Natural killer cell treated with Interleukin-12 subunit alpha and Interleukin-12 subunit beta and Interleukin-15 and Interleukin-18, amount 100 ng/mL, for 72 hours (primary cell): ENCODE data around the gene PLA2G4B. TPM values are rescaled to one million over a fixed set of nuclear protein-coding genes. Genes with fewer than 3 reads are reported as not detected.

ENCODE experiments used
- ATAC-seq, 2 donors: fragments of 150-1000 bp; cut with Tn5 transposase in 1 of 2; sonication (Bioruptor Pico), chemical (Tn5 transposase) in 1 of 2; 2 replicates each; pipeline ENCODE4 v1.10.0; 2021
- DNase-seq: peaks from one replicate; pipeline ENCODE4 v3.0.0; 2022; ENCODE audit warnings: low spot score
- H3K27ac Mint-ChIP-seq, 2 donors: 1 replicate in 1 of 2; 2 replicates in 1 of 2; pipeline ENCODE4 v1.8.0; 2022; ENCODE audit warnings: mixed read lengths in 2 of 2, mild to moderate bottlenecking in 1 of 2, moderate library complexity in 1 of 2
- H3K27me3 Mint-ChIP-seq, 2 donors: 1 replicate in 1 of 2; 2 replicates in 1 of 2; pipeline ENCODE4 v1.8.0; 2022; ENCODE audit warnings: mixed read lengths in 2 of 2
- H3K36me3 Mint-ChIP-seq: one replicate; pipeline ENCODE4 v1.8.0; 2022; ENCODE audit warnings: mixed read lengths
- H3K4me1 Mint-ChIP-seq, 2 donors: 1 replicate in 1 of 2; 2 replicates in 1 of 2; pipeline ENCODE4 v1.8.0; 2022; ENCODE audit warnings: low read depth in 2 of 2, mixed read lengths in 2 of 2, mild to moderate bottlenecking in 1 of 2
- H3K4me3 Mint-ChIP-seq: one replicate; pipeline ENCODE4 v1.8.0; 2022; ENCODE audit warnings: mixed read lengths
- H3K9me3 Mint-ChIP-seq: 2 replicates; pipeline ENCODE4 v1.8.0; 2022; ENCODE audit warnings: mixed read lengths
- total RNA-seq, 2 donors: library from RNA; stranded (reverse); gene quantifications; one replicate each; pipeline ENCODE4 v1.2.3, GENCODE V29; 2022

The PLA2G4B gene
- total RNA-seq, 2 donors from 2014 or later, result 4.7 to 13.4 TPM

GRCh38 chr15:41868321-41868720 lies 29.7 kb downstream of the PLA2G4B start:
- Mint-ChIP-seq H3K36me3 (no peaks in the 10 kb centered on the region), H3K4me3 (no peak overlapping the region), H3K27ac (no peak overlapping the region), H3K27me3 (no peaks in the 10 kb centered on the region), H3K4me1 (peaks cover 0 to 5% of the 10 kb centered on the region in 2 donors), H3K9me3 (no peaks in the 10 kb centered on the region)
- ATAC-seq (no peak), DNase-seq (no peak)

- H3K36me3 Mint-ChIP-seq, result no peaks in the 10 kb centered on the region
- DNase-seq (no peak), ATAC-seq (no peak)
- H3K4me3 Mint-ChIP-seq, result no peak overlapping the region
- peaks cover 0 to 5% of the 10 kb centered on the region in 2 donors for H3K4me1 Mint-ChIP-seq
- H3K27ac Mint-ChIP-seq, result no peak overlapping the region
- no peaks in the 10 kb centered on the region for H3K9me3 Mint-ChIP-seq
- H3K27me3 Mint-ChIP-seq, result no peaks in the 10 kb centered on the region
These were observed 31.4 kb downstream of the PLA2G4B start for GRCh38 chr15:41869770-41870688.

GRCh38 chr15:41870689-41871081 lies 32.0 kb downstream of the PLA2G4B start:
- DNase-seq (no peak), ATAC-seq (peak in 1 of 2 donors; percentile 59)
- no peaks in the 10 kb centered on the region for H3K27me3 Mint-ChIP-seq
- H3K27ac Mint-ChIP-seq, result no peak overlapping the region
- H3K4me1 Mint-ChIP-seq, result peaks cover 0 to 5% of the 10 kb centered on the region in 2 donors
- H3K9me3 Mint-ChIP-seq, result no peaks in the 10 kb centered on the region
- no peaks in the 10 kb centered on the region for H3K36me3 Mint-ChIP-seq
- H3K4me3 Mint-ChIP-seq, result no peak overlapping the region

GRCh38 chr15:41871175-41871905 lies 32.7 kb downstream of the PLA2G4B start:
- Mint-ChIP-seq H3K4me3 (no peak overlapping the region), H3K27me3 (no peaks in the 10 kb centered on the region), H3K9me3 (no peaks in the 10 kb centered on the region), H3K36me3 (no peaks in the 10 kb centered on the region), H3K27ac (no peak overlapping the region), H3K4me1 (peaks cover 0 to 5% of the 10 kb centered on the region in 2 donors)
- ATAC-seq (no peak), DNase-seq (no peak)

GRCh38 chr15:41872166-41872747 lies 33.6 kb downstream of the PLA2G4B start:
- Mint-ChIP-seq H3K36me3 (no peaks in the 10 kb centered on the region), H3K4me3 (no peak overlapping the region), H3K27ac (no peak overlapping the region), H3K27me3 (no peaks in the 10 kb centered on the region), H3K9me3 (no peaks in the 10 kb centered on the region), H3K4me1 (peaks cover 0 to 5% of the 10 kb centered on the region in 2 donors)
- no peak for DNase-seq
- ATAC-seq, result no peak

GRCh38 chr15:41873711-41874110 lies 35.1 kb downstream of the PLA2G4B start:
- H3K4me3 Mint-ChIP-seq, result no peak overlapping the region
- no peaks in the 10 kb centered on the region for H3K36me3 Mint-ChIP-seq
- H3K4me1 Mint-ChIP-seq, result peaks cover 0 to 5% of the 10 kb centered on the region in 2 donors
- no peaks in the 10 kb centered on the region for H3K27me3 Mint-ChIP-seq
- no peaks in the 10 kb centered on the region for H3K9me3 Mint-ChIP-seq
- DNase-seq (no peak), ATAC-seq (no peak)
- no peak overlapping the region for H3K27ac Mint-ChIP-seq

- DNase-seq (no peak), ATAC-seq (no peak)
- H3K27ac Mint-ChIP-seq, result no peak overlapping the region
- H3K4me1 Mint-ChIP-seq, result peaks cover 0 to 5% of the 10 kb centered on the region in 2 donors
- no peak overlapping the region for H3K4me3 Mint-ChIP-seq
- H3K9me3 Mint-ChIP-seq, result no peaks in the 10 kb centered on the region
- no peaks in the 10 kb centered on the region for H3K36me3 Mint-ChIP-seq
- no peaks in the 10 kb centered on the region for H3K27me3 Mint-ChIP-seq
These were observed 36.1 kb downstream of the PLA2G4B start for GRCh38 chr15:41874736-41875135.

GRCh38 chr15:41876007-41876406 lies 37.4 kb downstream of the PLA2G4B start:
- H3K4me1 Mint-ChIP-seq, result peaks cover 2 to 4% of the 10 kb centered on the region in 2 donors
- no peak overlapping the region for H3K27ac Mint-ChIP-seq
- no peak for DNase-seq
- no peaks in the 10 kb centered on the region for H3K9me3 Mint-ChIP-seq
- H3K27me3 Mint-ChIP-seq, result peaks cover 6% of the 10 kb centered on the region in 2 donors
- no peaks in the 10 kb centered on the region for H3K36me3 Mint-ChIP-seq
- no peak overlapping the region for H3K4me3 Mint-ChIP-seq
- no peak for ATAC-seq

- ATAC-seq (no peak), DNase-seq (no peak)
- H3K27me3 Mint-ChIP-seq, result peaks cover 11 to 12% of the 10 kb centered on the region in 2 donors
- no peaks in the 10 kb centered on the region for H3K9me3 Mint-ChIP-seq
- H3K4me1 Mint-ChIP-seq, result peaks cover 6 to 10% of the 10 kb centered on the region in 2 donors
- no peaks in the 10 kb centered on the region for H3K36me3 Mint-ChIP-seq
- H3K4me3 Mint-ChIP-seq, result no peak overlapping the region
- no peak overlapping the region for H3K27ac Mint-ChIP-seq
These were observed 38.0 kb downstream of the PLA2G4B start for GRCh38 chr15:41876689-41877088.

- DNase-seq (no peak), ATAC-seq (no peak)
- Mint-ChIP-seq H3K36me3 (no peaks in the 10 kb centered on the region), H3K27me3 (peaks cover 11 to 12% of the 10 kb centered on the region in 2 donors), H3K27ac (no peak overlapping the region), H3K4me3 (no peak overlapping the region), H3K4me1 (peaks cover 6 to 10% of the 10 kb centered on the region in 2 donors), H3K9me3 (no peaks in the 10 kb centered on the region)
These were observed 39.1 kb downstream of the PLA2G4B start for GRCh38 chr15:41877631-41878354.

GRCh38 chr15:41878355-41878699 lies 39.7 kb downstream of the PLA2G4B start:
- H3K36me3 Mint-ChIP-seq, result no peaks in the 10 kb centered on the region
- DNase-seq (no peak), ATAC-seq (no peak)
- H3K27me3 Mint-ChIP-seq, result peaks cover 11 to 12% of the 10 kb centered on the region in 2 donors
- H3K4me3 Mint-ChIP-seq, result no peak overlapping the region
- no peak overlapping the region for H3K27ac Mint-ChIP-seq
- peaks cover 6 to 10% of the 10 kb centered on the region in 2 donors for H3K4me1 Mint-ChIP-seq
- no peaks in the 10 kb centered on the region for H3K9me3 Mint-ChIP-seq

- H3K27me3 Mint-ChIP-seq, result peaks cover 11 to 12% of the 10 kb centered on the region in 2 donors
- no peak overlapping the region for H3K27ac Mint-ChIP-seq
- no peak for ATAC-seq
- H3K9me3 Mint-ChIP-seq, result no peaks in the 10 kb centered on the region
- no peak overlapping the region for H3K4me3 Mint-ChIP-seq
- H3K4me1 Mint-ChIP-seq, result peaks cover 6 to 10% of the 10 kb centered on the region in 2 donors
- no peak for DNase-seq
- H3K36me3 Mint-ChIP-seq, result no peaks in the 10 kb centered on the region
These were observed 40.7 kb downstream of the PLA2G4B start for GRCh38 chr15:41879321-41879845.

GRCh38 chr15:41880156-41880877 lies 41.7 kb downstream of the PLA2G4B start:
- ATAC-seq, result no peak
- no peak overlapping the region for H3K4me3 Mint-ChIP-seq

More at GRCh38 chr15:41880156-41880877, 41.7 kb downstream of the PLA2G4B start:
- H3K27me3 Mint-ChIP-seq, result peaks cover 11 to 12% of the 10 kb centered on the region in 2 donors
- no peak overlapping the region for H3K27ac Mint-ChIP-seq
- peaks cover 6 to 10% of the 10 kb centered on the region in 2 donors for H3K4me1 Mint-ChIP-seq
- H3K9me3 Mint-ChIP-seq, result no peaks in the 10 kb centered on the region
- no peaks in the 10 kb centered on the region for H3K36me3 Mint-ChIP-seq
- DNase-seq, result no peak
